ENCODE data around the gene IRS1. TPM values are rescaled to one million over a fixed set of nuclear protein-coding genes. Genes with fewer than 3 reads are reported as not detected.

Gene IRS1
- total RNA-seq, 1 experiment from 2014 or later: 34.4 TPM

DNA sequence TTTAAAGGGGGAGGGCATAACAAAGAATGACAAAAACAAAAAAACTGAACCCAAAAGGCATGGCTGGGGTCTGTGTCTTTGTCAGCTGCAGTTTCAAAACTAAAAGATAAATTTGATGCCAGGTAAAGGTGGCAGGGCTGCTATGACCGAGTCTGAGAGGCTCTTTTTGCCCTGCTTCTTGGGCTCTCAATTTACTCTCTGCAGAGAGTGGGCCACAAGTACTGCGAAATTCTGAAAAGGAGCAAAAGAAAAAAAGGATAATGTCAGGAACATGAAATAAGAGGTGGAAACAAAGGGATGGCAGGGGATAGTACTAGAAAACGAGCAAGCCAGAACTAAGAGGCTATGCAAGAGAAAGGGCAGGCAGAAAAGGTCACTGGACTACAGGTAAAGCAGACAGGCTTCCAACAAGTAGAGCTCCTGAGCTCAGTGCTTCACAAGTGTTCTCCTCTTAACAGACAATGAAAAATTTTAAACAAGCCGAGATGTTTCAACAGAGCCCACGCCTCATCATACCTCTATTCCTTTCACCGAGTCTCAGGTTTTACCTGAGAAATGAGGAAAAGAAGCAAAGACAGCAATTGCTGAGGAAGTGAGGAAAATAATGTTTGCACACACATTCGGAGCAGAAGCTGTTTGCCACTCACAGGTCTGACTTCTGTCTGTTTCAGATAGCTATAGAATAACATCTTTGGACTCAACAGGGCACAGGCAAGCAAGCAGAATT lies 7.3 kb downstream of the IRS1 start:
- Mint-ChIP-seq H3K4me1 (ENCODE audit: low read depth, unreplicated experiment) (peaks cover 65% of the 10 kb centered on the region), H3K27me3 (ENCODE audit: unreplicated experiment) (no peaks in the 10 kb centered on the region), H3K36me3 (ENCODE audit: insufficient read depth, unreplicated experiment) (peaks cover 54% of the 10 kb centered on the region), H3K4me3 (ENCODE audit: low read depth, unreplicated experiment) (peak overlapping the region; percentile 87), H3K27ac (ENCODE audit: unreplicated experiment) (peak overlapping the region; percentile 92), H3K9me3 (ENCODE audit: low read depth, unreplicated experiment) (no peaks in the 10 kb centered on the region)
- intact Hi-C loops (cut with micrococcal nuclease; ENCODE audit: unreplicated experiment): loop anchor here (5.0 kb wide), 3 partner anchors 35 to 380 kb away; no protein-coding TSS in a partner anchor
- BruUV-seq (replicated peaks): TSS peak; percentile 85
- TF ChIP-seq, protein P1, sequence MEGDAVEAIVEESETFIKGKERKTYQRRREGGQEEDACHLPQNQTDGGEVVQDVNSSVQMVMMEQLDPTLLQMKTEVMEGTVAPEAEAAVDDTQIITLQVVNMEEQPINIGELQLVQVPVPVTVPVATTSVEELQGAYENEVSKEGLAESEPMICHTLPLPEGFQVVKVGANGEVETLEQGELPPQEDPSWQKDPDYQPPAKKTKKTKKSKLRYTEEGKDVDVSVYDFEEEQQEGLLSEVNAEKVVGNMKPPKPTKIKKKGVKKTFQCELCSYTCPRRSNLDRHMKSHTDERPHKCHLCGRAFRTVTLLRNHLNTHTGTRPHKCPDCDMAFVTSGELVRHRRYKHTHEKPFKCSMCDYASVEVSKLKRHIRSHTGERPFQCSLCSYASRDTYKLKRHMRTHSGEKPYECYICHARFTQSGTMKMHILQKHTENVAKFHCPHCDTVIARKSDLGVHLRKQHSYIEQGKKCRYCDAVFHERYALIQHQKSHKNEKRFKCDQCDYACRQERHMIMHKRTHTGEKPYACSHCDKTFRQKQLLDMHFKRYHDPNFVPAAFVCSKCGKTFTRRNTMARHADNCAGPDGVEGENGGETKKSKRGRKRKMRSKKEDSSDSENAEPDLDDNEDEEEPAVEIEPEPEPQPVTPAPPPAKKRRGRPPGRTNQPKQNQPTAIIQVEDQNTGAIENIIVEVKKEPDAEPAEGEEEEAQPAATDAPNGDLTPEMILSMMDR (IDR thresholded peaks at IDR 0.05; ENCODE audit: unreplicated experiment): no peak
- DNase-seq: no peak
- CTCF ChIA-PET: no interaction called here

DNA sequence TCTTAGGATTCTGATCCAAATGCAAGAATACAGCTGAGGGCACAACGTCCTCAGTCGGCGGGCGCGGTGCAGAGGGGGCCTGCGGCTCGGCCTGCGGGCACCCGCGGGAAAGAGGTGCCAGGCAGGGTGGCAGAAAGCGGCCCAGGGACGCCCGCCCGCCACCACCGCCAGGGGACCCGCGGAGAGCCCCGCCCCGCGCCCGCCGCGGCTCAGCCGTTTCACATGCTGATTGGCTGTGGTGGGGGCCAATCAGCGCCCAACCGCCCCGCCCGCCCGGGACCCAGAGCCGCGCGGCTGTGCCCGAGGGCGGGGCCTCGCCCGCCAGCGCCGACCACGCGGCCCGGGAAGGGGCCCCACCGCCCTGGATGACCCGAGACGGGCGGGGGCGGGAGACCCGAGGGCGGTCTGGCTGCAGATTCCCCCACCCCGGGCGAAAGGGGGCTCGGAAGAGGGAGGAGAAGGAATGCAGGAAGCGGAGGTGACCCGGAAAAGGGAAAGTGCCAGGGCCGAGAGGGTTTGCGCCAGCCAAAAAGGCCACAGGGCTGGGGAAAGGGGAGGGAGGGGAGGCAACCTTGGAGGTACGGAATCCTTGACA lies 8.0 kb downstream of the IRS1 start:
- CTCF ChIA-PET: no interaction called here
- H3K4me1 Mint-ChIP-seq (ENCODE audit: low read depth, unreplicated experiment): peaks cover 58% of the 10 kb centered on the region
- H3K27ac Mint-ChIP-seq (ENCODE audit: unreplicated experiment): peak overlapping the region; percentile 92
- peaks cover 47% of the 10 kb centered on the region for H3K36me3 Mint-ChIP-seq (ENCODE audit: insufficient read depth, unreplicated experiment)
- intact Hi-C loops (cut with micrococcal nuclease; ENCODE audit: unreplicated experiment): loop anchor here (5.0 kb wide), 3 partner anchors 34 to 379 kb away; no protein-coding TSS in a partner anchor
- DNase-seq: peak; percentile 97
- TF ChIP-seq, protein P1 (IDR thresholded peaks at IDR 0.05; ENCODE audit: unreplicated experiment): peak; percentile 67
- no peaks in the 10 kb centered on the region for H3K9me3 Mint-ChIP-seq (ENCODE audit: low read depth, unreplicated experiment)
- H3K4me3 Mint-ChIP-seq (ENCODE audit: low read depth, unreplicated experiment): peak overlapping the region; percentile 87
- no TSS peak for BruUV-seq (replicated peaks)
- H3K27me3 Mint-ChIP-seq (ENCODE audit: unreplicated experiment): no peaks in the 10 kb centered on the region

DNA sequence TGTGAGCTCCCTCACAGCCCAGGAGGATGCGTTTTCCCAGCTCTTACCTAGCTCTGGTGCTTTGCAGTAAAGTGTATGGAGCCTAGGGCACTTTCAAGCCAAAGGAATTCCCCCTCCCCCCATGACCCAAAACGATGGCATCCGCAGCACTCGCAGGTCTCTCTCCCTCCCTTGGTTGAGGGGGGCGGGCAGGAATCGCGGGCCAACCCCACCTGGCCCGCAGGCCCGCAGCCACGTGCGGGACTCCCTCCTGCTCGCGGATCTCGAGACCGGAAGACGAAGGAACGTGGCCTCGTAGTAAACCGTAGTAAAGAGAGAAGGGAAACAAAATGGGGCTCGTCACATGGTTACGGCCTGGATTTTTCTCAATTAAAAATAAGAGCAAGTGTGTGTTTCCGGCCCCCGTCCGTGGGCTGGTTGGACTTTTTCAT lies 8.5 kb downstream of the IRS1 start:
- TF ChIP-seq, protein P1 (IDR thresholded peaks at IDR 0.05; ENCODE audit: unreplicated experiment): no peak
- Mint-ChIP-seq H3K36me3 (ENCODE audit: insufficient read depth, unreplicated experiment) (peaks cover 45% of the 10 kb centered on the region), H3K27me3 (ENCODE audit: unreplicated experiment) (no peaks in the 10 kb centered on the region), H3K4me3 (ENCODE audit: low read depth, unreplicated experiment) (peak overlapping the region; percentile 87), H3K4me1 (ENCODE audit: low read depth, unreplicated experiment) (peaks cover 53% of the 10 kb centered on the region), H3K27ac (ENCODE audit: unreplicated experiment) (peak overlapping the region; percentile 92), H3K9me3 (ENCODE audit: low read depth, unreplicated experiment) (no peaks in the 10 kb centered on the region)
- TSS peak; percentile 1 for BruUV-seq (replicated peaks)
- intact Hi-C loops (cut with micrococcal nuclease; ENCODE audit: unreplicated experiment): loop anchor here (5.0 kb wide), 3 partner anchors 34 to 379 kb away; no protein-coding TSS in a partner anchor
- CTCF ChIA-PET: no interaction called here
- DNase-seq: no peak

DNA sequence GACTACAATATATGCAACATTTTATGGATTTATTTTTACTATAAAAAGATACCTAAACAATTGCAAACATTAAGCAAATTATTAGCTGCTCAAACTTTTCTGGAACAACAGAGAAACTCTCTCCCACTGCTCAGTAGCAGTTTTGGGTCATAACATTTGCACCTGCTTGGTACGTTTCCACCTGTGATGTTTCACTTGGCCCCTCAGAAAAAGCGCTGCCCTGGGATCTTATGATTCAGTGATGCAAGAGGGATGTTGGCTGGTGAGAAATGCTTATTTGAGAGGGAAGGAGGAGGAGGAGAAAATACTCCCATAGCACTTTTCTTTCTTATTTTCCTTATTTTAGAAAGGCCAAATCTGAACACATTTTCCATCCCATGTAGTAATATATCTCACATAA lies 9.2 kb downstream of the IRS1 start:
- Mint-ChIP-seq H3K27me3 (ENCODE audit: unreplicated experiment) (no peaks in the 10 kb centered on the region), H3K36me3 (ENCODE audit: insufficient read depth, unreplicated experiment) (peaks cover 42% of the 10 kb centered on the region), H3K27ac (ENCODE audit: unreplicated experiment) (no peak overlapping the region), H3K4me3 (ENCODE audit: low read depth, unreplicated experiment) (peak overlapping the region; percentile 87), H3K4me1 (ENCODE audit: low read depth, unreplicated experiment) (peaks cover 47% of the 10 kb centered on the region), H3K9me3 (ENCODE audit: low read depth, unreplicated experiment) (no peaks in the 10 kb centered on the region)
- CTCF ChIA-PET: no interaction called here
- DNase-seq: no peak
- TF ChIP-seq, protein P1 (IDR thresholded peaks at IDR 0.05; ENCODE audit: unreplicated experiment): no peak
- intact Hi-C loops (cut with micrococcal nuclease; ENCODE audit: unreplicated experiment): loop anchor here (5.0 kb wide), 3 partner anchors 33 to 378 kb away; no protein-coding TSS in a partner anchor
- no TSS peak for BruUV-seq (replicated peaks)
